ENCODE data around the gene STAMBPL1.

DNA sequence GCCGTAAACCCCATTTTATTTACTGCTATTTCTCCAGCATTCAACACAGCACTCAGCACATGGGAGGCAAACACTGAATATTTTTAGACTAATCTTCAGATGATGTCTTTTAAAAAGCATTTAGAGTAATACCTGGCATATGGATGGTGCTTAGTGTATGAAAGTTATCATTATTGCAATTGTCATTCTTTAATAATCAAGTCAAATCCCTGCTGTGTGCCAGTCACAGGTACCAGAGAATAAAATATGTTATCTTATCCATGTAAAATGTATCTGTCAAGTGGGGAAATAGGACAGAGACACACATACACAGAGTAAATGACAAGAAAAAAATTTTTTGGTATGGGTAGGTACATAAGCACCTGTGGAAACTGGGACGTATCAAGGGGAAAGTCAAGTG lies 46.9 kb upstream of the STAMBPL1 start:
- TF ChIP-seq, protein P1, sequence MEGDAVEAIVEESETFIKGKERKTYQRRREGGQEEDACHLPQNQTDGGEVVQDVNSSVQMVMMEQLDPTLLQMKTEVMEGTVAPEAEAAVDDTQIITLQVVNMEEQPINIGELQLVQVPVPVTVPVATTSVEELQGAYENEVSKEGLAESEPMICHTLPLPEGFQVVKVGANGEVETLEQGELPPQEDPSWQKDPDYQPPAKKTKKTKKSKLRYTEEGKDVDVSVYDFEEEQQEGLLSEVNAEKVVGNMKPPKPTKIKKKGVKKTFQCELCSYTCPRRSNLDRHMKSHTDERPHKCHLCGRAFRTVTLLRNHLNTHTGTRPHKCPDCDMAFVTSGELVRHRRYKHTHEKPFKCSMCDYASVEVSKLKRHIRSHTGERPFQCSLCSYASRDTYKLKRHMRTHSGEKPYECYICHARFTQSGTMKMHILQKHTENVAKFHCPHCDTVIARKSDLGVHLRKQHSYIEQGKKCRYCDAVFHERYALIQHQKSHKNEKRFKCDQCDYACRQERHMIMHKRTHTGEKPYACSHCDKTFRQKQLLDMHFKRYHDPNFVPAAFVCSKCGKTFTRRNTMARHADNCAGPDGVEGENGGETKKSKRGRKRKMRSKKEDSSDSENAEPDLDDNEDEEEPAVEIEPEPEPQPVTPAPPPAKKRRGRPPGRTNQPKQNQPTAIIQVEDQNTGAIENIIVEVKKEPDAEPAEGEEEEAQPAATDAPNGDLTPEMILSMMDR (IDR thresholded peaks at IDR 0.05; ENCODE audit: extremely low read depth in 1 of 2, insufficient read depth in 1 of 2, low read depth in 1 of 2, low read length in 2 of 2): no peak
- TF ChIP-seq JUN (IDR thresholded peaks at IDR 0.05; ENCODE audit: borderline replicate concordance, insufficient read depth, insufficient read length, low read depth): no peak
- no peak for TF ChIP-seq EZH2 (IDR thresholded peaks at IDR 0.05; ENCODE audit: borderline replicate concordance, low read depth, low read length, severe bottlenecking)
- TF ChIP-seq POLR2AphosphoS5 (IDR thresholded peaks at IDR 0.05; ENCODE audit: insufficient read depth, low read depth, low read length): no peak
- TF ChIP-seq, protein P2, sequence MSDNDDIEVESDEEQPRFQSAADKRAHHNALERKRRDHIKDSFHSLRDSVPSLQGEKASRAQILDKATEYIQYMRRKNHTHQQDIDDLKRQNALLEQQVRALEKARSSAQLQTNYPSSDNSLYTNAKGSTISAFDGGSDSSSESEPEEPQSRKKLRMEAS (IDR thresholded peaks at IDR 0.05; ENCODE audit: insufficient read depth, insufficient read length): no peak
- TF ChIP-seq POLR2A (IDR thresholded peaks at IDR 0.05; ENCODE audit: low read depth, low read length): no peak
- TF ChIP-seq MYC (IDR thresholded peaks at IDR 0.05; ENCODE audit: low read depth, low read length): no peak
- no peak for TF ChIP-seq GATA2 (IDR thresholded peaks at IDR 0.05; ENCODE audit: insufficient read depth, insufficient read length, low read depth, low read length)
- no peak for TF ChIP-seq FOS (IDR thresholded peaks at IDR 0.05; ENCODE audit: borderline replicate concordance, insufficient read depth, low read length)

Measured in endothelial cell of umbilical vein (primary cell).